Measurements from ENCODE around the gene VAV2. TPM values are rescaled to one million over a fixed set of nuclear protein-coding genes. Genes with fewer than 3 reads are reported as not detected.

VAV2 gene
- total and polyA plus RNA-seq, 11 donors = 3.3 to 9.9 (median 5.3) TPM

GRCh38 chr9:133837627-133838597, 154.2 kb downstream of the VAV2 start:
- peaks cover 0 to 26% (median 17%) of the 10 kb centered on the region in 12 donors for H3K4me1 ChIP-seq
- H3K36me3 ChIP-seq = peaks cover 0 to 3% (median 0%) of the 10 kb centered on the region in 9 donors
- H3K4me3 ChIP-seq = no peak overlapping the region
- TF ChIP-seq POLR2A (IDR thresholded peaks at IDR 0.05) = no peak
- no peak for TF ChIP-seq CTCF (IDR thresholded peaks at IDR 0.05)
- 74 to 80% (median 78%) methylated on average over 13 of the region's 13 CpGs for WGBS, 4 donors
- H3K9me3 ChIP-seq = no peaks in the 10 kb centered on the region
- DNase-seq (no peak), ATAC-seq (peak in 1 of 4 donors; percentile 11)
- intact Hi-C loops (cut with DNase I) = loop anchor here in 1 of 10 donors (2.0 kb wide), 1 partner anchor 37 kb away; no protein-coding TSS in a partner anchor
- no peak overlapping the region for H3K27ac ChIP-seq
- H3K27me3 ChIP-seq = no peaks in the 10 kb centered on the region

- no peak overlapping the region for H3K27ac ChIP-seq
- no peaks in the 10 kb centered on the region for H3K9me3 ChIP-seq
- H3K4me3 ChIP-seq = no peak overlapping the region
- DNase-seq (no peak), ATAC-seq (no peak)
- peaks cover 0 to 3% (median 0%) of the 10 kb centered on the region in 9 donors for H3K36me3 ChIP-seq
- WGBS, 4 donors = 94 to 96% (median 94%) methylated on average over 5 of the region's 5 CpGs
- no peak for TF ChIP-seq CTCF (IDR thresholded peaks at IDR 0.05)
- intact Hi-C loops (cut with DNase I) = loop anchor here in 1 of 10 donors (2.0 kb wide), 1 partner anchor 38 kb away; no protein-coding TSS in a partner anchor
- H3K27me3 ChIP-seq = no peaks in the 10 kb centered on the region
- peaks cover 0 to 26% (median 15%) of the 10 kb centered on the region in 12 donors for H3K4me1 ChIP-seq
Observed at GRCh38 chr9:133836818-133837217, 155.3 kb downstream of the VAV2 start.

GRCh38 chr9:133836001-133836758, 155.9 kb downstream of the VAV2 start:
- intact Hi-C loops (cut with DNase I) = loop anchor here in 1 of 10 donors (2.0 kb wide), 1 partner anchor 39 kb away; no protein-coding TSS in a partner anchor
- Histone ChIP-seq H3K27me3 (no peaks in the 10 kb centered on the region), H3K4me1 (peaks cover 0 to 26% (median 15%) of the 10 kb centered on the region in 12 donors), H3K36me3 (peaks cover 0 to 3% (median 0%) of the 10 kb centered on the region in 9 donors), H3K27ac (no peak overlapping the region), H3K9me3 (no peaks in the 10 kb centered on the region), H3K4me3 (no peak overlapping the region)
- DNase-seq = peak in 1 of 5 donors; percentile 44
- no peak for TF ChIP-seq CTCF (IDR thresholded peaks at IDR 0.05)
- no peak for ATAC-seq
- 93 to 96% (median 95%) methylated on average over 15 to 17 of the region's 17 CpGs for WGBS, 4 donors

Data from heart left ventricle (tissue), 16 donors.